ENCODE measurements around the gene INAVA. TPM values are rescaled to one million over a fixed set of nuclear protein-coding genes. Genes with fewer than 3 reads are reported as not detected.

Gene INAVA
- total RNA-seq, 1 experiment from 2014 or later = 36.8 TPM

DNA sequence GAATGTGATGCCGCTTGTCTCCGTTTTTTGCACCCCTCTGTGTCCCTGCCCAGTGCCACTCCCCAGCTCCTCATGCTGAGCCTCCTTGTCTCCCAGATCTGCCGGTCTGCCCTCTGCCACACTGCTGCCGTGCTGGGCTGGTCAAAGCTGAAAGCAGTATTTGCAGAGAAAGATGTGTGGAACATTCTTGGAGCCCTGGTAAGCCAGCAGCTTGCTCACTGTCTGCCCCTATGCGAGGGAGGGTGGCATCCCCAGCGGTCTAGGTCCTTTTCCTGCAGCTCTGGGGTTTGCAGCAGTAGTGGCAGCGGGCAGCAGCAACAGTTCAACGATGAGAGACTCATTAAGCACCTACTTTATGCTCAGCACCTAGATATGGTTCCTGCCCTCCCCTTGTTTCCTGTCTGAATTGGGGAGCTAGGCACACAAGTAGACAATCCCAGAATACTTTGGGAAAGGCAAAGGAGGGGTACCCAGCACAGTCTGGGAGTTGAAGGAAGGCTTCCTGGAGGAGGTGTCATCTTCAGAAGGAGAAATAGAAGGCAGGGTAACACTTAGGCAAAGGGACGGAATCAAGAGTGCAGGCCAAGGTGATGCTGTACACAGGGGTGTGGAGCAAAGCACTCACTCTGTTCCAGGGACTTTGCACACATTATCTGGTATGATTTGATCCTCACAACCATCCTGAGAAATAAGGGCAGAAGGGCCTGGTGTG, 65.7 kb downstream of the INAVA start:
- no peaks in the 10 kb centered on the region for H3K79me2 ChIP-seq (ENCODE audit: insufficient read depth, low read length)
- H2BK15ac ChIP-seq (ENCODE audit: low read depth, low read length) = no peak overlapping the region
- no peaks in the 10 kb centered on the region for H3K36me3 Mint-ChIP-seq (ENCODE audit: insufficient read depth in 1 of 3, low read depth in 3 of 3)

More for the DNA sequence above, 65.7 kb downstream of the INAVA start:
- Mint-ChIP-seq H3K4me1 (peaks cover 6 to 11% of the 10 kb centered on the region in 2 experiments), H3K4me3 (no peak overlapping the region), H3K27me3 (ENCODE audit: low read depth) (peaks cover 5% of the 10 kb centered on the region), H3K9me3 (no peaks in the 10 kb centered on the region), H3K27ac (no peak overlapping the region)
- Histone ChIP-seq H4K5ac (ENCODE audit: insufficient read length, low read depth, low read length) (no peak overlapping the region), H2AFZ (ENCODE audit: low read length) (no peak overlapping the region), H3K14ac (ENCODE audit: insufficient read depth, low read length) (no peak overlapping the region; the same call in 1 of the 2 replicates), H3K27ac (ENCODE audit: insufficient read length, low read depth, low read length) (no peak overlapping the region), H4K91ac (ENCODE audit: insufficient read length, low read depth, low read length) (no peak overlapping the region), H3K27me3 (ENCODE audit: insufficient read depth, low read length) (no peaks in the 10 kb centered on the region), H3K4me2 (ENCODE audit: insufficient read depth, insufficient read length, low read length) (no peak overlapping the region), H4K20me1 (ENCODE audit: control insufficient read depth, insufficient read depth, insufficient read length) (no peaks in the 10 kb centered on the region), H2BK12ac (ENCODE audit: insufficient read length, low read depth, low read length) (no peak overlapping the region), H4K8ac (replicated peaks; ENCODE audit: insufficient read length, low read depth, low read length) (no peak overlapping the region), H3K18ac (ENCODE audit: insufficient read length, low read depth, low read length) (no peak overlapping the region), H2BK20ac (ENCODE audit: low read depth, low read length, poor library complexity, severe bottlenecking) (no peak overlapping the region), H2BK5ac (ENCODE audit: insufficient read length, low read length) (no peak overlapping the region), H2AK5ac (ENCODE audit: insufficient read length, low read length) (no peak overlapping the region), H3K4ac (ENCODE audit: low read depth, low read length) (no peak overlapping the region), H3K4me1 (ENCODE audit: insufficient read depth, low read length) (no peaks in the 10 kb centered on the region), H3K23me2 (ENCODE audit: insufficient read length, low read depth, low read length, poor library complexity, severe bottlenecking) (no peaks in the 10 kb centered on the region), H3K9me3 (ENCODE audit: control insufficient read depth, low read depth, low read length) (no peaks in the 10 kb centered on the region), H3K9ac (ENCODE audit: extremely low read depth, insufficient read length, low read length) (no peak overlapping the region), H3T11ph (ENCODE audit: low read length) (no peak overlapping the region), H3K79me1 (ENCODE audit: insufficient read depth, low read depth, low read length, poor library complexity, severe bottlenecking) (no peaks in the 10 kb centered on the region), H2BK120ac (ENCODE audit: low read depth, low read length, poor library complexity, severe bottlenecking) (no peak overlapping the region), H3K56ac (ENCODE audit: insufficient read length, low read depth, low read length) (no peak overlapping the region), H3K23ac (ENCODE audit: insufficient read length, low read depth, low read length) (no peak overlapping the region)
- DNase-seq = peak; percentile 19
- no CpG with 5 or more reads among the region's 9 CpGs for WGBS (ENCODE audit: extremely low coverage, insufficient read length, low lambda C conversion rate)
- TF ChIP-seq, protein P1, sequence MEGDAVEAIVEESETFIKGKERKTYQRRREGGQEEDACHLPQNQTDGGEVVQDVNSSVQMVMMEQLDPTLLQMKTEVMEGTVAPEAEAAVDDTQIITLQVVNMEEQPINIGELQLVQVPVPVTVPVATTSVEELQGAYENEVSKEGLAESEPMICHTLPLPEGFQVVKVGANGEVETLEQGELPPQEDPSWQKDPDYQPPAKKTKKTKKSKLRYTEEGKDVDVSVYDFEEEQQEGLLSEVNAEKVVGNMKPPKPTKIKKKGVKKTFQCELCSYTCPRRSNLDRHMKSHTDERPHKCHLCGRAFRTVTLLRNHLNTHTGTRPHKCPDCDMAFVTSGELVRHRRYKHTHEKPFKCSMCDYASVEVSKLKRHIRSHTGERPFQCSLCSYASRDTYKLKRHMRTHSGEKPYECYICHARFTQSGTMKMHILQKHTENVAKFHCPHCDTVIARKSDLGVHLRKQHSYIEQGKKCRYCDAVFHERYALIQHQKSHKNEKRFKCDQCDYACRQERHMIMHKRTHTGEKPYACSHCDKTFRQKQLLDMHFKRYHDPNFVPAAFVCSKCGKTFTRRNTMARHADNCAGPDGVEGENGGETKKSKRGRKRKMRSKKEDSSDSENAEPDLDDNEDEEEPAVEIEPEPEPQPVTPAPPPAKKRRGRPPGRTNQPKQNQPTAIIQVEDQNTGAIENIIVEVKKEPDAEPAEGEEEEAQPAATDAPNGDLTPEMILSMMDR (conservative IDR thresholded peaks at IDR 0.05) = no peak

Measured in H9 (cell line).